Stomach (tissue), 4 donors: ENCODE measurements around the gene EPHB1.

Source experiments
- EP300 ChIP-seq: sonication (generic); formaldehyde crosslinking; IDR thresholded peaks from one replicate; pipeline ENCODE4 v1.6.1; 2017; ENCODE audit warnings: antibody characterized with exemption
- POLR2A ChIP-seq, 4 donors: fragments of 450-650 bp; IDR thresholded peaks; one replicate each; pipeline ENCODE4 v1.6.1; 2016; ENCODE audit warnings: antibody characterized with exemption in 4 of 4, control low read depth in 2 of 4, mild to moderate bottlenecking in 1 of 4, moderate library complexity in 1 of 4
- POLR2AphosphoS5 ChIP-seq, 3 donors: sonication (generic); formaldehyde crosslinking; IDR thresholded peaks; one replicate each; pipeline ENCODE4 v1.6.1; 2016; ENCODE audit warnings: antibody characterized with exemption in 3 of 3
- TF ChIP-seq, protein P1 (sequence below), 7 experiments: fragments of 450-650 bp in 4 of 7; fragments of 200-600 bp in 3 of 7; sonication (generic) in 3 of 7; IDR thresholded peaks; one replicate each; pipeline ENCODE4 v1.5.1; 2016 to 2019; ENCODE audit warnings: antibody characterized with exemption in 7 of 7, control low read depth in 2 of 7, mild to moderate bottlenecking in 1 of 7

DNA sequence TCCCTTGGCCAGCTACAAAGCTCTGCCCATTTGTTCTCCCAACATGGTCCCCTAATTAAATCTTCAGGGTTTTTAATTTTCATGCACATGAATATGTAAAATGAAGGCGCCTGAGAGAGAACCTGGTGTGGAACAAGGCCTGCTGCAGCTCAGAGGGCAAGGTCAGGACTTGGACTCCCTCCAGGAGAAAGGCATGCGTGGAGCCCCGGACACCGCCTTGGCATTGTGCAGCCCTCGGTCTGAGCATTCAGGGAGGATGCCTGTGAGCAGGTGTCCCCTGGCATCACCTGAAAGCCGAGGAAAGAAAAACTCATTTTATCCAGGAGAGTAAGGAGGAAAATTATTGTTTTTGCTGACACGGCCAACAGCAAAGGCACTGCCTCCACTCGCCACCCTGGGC, 33.8 kb upstream of the EPHB1 start:
- TF ChIP-seq, protein P1, sequence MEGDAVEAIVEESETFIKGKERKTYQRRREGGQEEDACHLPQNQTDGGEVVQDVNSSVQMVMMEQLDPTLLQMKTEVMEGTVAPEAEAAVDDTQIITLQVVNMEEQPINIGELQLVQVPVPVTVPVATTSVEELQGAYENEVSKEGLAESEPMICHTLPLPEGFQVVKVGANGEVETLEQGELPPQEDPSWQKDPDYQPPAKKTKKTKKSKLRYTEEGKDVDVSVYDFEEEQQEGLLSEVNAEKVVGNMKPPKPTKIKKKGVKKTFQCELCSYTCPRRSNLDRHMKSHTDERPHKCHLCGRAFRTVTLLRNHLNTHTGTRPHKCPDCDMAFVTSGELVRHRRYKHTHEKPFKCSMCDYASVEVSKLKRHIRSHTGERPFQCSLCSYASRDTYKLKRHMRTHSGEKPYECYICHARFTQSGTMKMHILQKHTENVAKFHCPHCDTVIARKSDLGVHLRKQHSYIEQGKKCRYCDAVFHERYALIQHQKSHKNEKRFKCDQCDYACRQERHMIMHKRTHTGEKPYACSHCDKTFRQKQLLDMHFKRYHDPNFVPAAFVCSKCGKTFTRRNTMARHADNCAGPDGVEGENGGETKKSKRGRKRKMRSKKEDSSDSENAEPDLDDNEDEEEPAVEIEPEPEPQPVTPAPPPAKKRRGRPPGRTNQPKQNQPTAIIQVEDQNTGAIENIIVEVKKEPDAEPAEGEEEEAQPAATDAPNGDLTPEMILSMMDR (IDR thresholded peaks at IDR 0.05), result no peak
- no peak for TF ChIP-seq POLR2A (IDR thresholded peaks at IDR 0.05)
- no peak for TF ChIP-seq POLR2AphosphoS5 (IDR thresholded peaks at IDR 0.05)
- no peak for TF ChIP-seq EP300
